ENCODE data around the gene BICDL1. TPM values are rescaled to one million over a fixed set of nuclear protein-coding genes. Genes with fewer than 3 reads are reported as not detected.

The BICDL1 gene
- total RNA-seq, 2 donors from 2014 or later = 6.6 to 9.1 TPM

- ATAC-seq = peak; percentile 41
- intact Hi-C loops (cut with DNase I, micrococcal nuclease) = no loop called here
- peak; percentile 61 to 62 for DNase-seq
Measured at GRCh38 chr12:120110550-120111501, 121.8 kb downstream of the BICDL1 start.

- intact Hi-C loops (cut with DNase I, micrococcal nuclease) = no loop called here
- ATAC-seq (no peak), DNase-seq (no peak)
Measured at GRCh38 chr12:120115066-120115465, 126.0 kb downstream of the BICDL1 start.

GRCh38 chr12:120115692-120116440 is 126.8 kb downstream of the BICDL1 start:
- ATAC-seq = peak; percentile 7
- peak; percentile 49 to 57 for DNase-seq
- intact Hi-C loops (cut with DNase I, micrococcal nuclease) = no loop called here

DNA sequence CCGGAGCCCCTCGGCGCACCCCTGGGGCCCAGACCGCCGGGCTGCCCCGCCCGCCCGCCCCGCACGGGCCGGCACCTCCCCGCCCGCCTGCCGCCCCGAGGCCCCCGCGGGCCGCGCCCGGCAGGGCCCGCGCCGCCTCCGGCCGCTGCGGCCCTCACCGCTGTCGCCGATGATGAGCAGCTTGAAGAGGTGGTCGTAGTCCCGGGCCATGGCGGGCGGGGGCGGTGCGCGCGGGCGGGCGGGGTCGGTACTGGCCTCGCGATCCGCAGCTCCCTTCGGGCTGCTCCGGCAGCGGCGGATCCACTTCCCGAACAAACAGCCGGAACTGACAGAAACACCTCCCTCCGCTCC is 127.4 kb downstream of the BICDL1 start, which contains the start of gene RAB35:
Gene RAB35, minus strand, starts transcription at position 313 of the 351 bp plus-strand sequence. Its CDS starts 103 bp downstream, at position 210.
- ATAC-seq = no peak
- intact Hi-C loops (cut with DNase I, micrococcal nuclease) = no loop called here
- no peak for DNase-seq

- DNase-seq (peak; percentile 96), ATAC-seq (peak; percentile 89)
- intact Hi-C loops (cut with DNase I, micrococcal nuclease) = no loop called here
Measured at GRCh38 chr12:120116792-120117651, 128.0 kb downstream of the BICDL1 start.

- intact Hi-C loops (cut with DNase I, micrococcal nuclease) = no loop called here
- ATAC-seq (no peak), DNase-seq (no peak)
Measured at GRCh38 chr12:120117961-120118320, 128.9 kb downstream of the BICDL1 start.

- ATAC-seq = no peak
- DNase-seq = no peak
- intact Hi-C loops (cut with DNase I, micrococcal nuclease) = no loop called here
Measured at GRCh38 chr12:120118321-120119061, 129.5 kb downstream of the BICDL1 start.

GRCh38 chr12:120119271-120119973 is 130.4 kb downstream of the BICDL1 start:
- DNase-seq = no peak
- intact Hi-C loops (cut with DNase I, micrococcal nuclease) = no loop called here
- ATAC-seq = no peak

DNA sequence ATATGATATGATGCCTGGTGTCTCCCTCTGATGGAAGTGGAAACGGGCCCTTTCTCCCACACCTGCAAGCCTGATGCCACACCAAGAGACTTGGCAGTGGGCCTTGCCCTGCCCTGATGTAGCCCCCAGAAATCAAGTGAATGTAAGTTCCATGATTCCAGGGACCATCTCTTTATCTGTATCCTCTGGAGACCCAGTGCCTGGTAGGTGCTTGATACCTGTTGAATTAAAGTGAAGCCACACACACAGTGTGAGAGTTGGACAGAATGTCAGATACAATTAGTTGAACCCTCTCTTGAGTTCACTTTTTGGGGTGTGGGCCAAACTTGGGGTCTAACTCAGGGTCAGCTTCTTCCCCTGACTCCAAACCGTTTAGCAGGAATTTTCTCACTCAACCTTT is 132.3 kb downstream of the BICDL1 start:
- intact Hi-C loops (cut with DNase I, micrococcal nuclease) = no loop called here
- no peak for DNase-seq
- no peak for ATAC-seq

GRCh38 chr12:120121766-120122293 is 132.8 kb downstream of the BICDL1 start:
- intact Hi-C loops (cut with DNase I, micrococcal nuclease) = no loop called here
- DNase-seq (no peak), ATAC-seq (no peak)

DNA sequence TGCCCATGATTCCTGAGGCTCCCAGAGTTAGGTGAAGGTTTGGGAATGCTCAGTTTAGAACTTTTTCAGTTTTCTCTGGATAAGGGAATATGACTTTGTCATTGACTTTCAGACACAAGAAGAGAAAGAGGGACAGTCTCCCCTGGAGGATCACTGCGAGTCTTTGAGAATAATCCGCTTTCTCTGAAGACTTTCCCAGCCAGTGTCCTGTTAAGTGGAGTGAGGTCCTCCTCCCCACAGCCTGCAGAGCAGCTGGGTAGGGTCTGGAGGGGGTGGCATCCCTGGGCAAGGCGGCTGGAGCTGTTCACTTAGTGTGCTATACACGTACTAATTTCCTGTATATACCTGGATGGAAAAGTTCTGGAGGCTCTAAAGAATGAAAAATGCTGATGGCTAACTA is 136.0 kb downstream of the BICDL1 start:
- intact Hi-C loops (cut with DNase I, micrococcal nuclease) = no loop called here
- no peak for ATAC-seq

GRCh38 chr12:120125792-120126634 is 137.0 kb downstream of the BICDL1 start:
- ATAC-seq = no peak
- no peak for DNase-seq
- intact Hi-C loops (cut with DNase I, micrococcal nuclease) = no loop called here

More for the DNA sequence above, 136.0 kb downstream of the BICDL1 start:
- no peak for DNase-seq

- intact Hi-C loops (cut with DNase I, micrococcal nuclease) = no loop called here
- ATAC-seq (peak; percentile 12), DNase-seq (peak in 1 of 2 donors; percentile 52)
Measured at GRCh38 chr12:120126635-120127005, 137.6 kb downstream of the BICDL1 start.

DNA sequence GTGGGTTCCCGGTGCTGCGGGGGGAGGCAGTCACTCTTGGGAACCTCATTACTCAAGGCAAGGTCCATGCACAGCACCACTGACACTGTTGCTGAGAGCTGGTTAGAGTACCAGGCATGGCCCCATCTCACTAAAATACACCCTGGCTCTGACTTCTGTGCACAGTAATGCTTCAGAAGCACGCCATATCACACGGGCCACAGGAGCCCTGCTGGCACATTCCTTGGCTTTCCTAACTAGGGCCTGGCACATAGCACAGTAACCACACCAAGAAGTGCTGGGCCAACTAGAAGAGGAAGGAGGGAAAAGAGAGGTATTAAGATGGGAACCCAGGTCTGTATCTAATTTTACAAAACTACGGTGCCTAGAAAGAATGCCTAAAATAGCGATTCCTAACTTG is 141.0 kb downstream of the BICDL1 start:
- no peak for ATAC-seq
- intact Hi-C loops (cut with DNase I, micrococcal nuclease) = no loop called here
- no peak for DNase-seq

DNA sequence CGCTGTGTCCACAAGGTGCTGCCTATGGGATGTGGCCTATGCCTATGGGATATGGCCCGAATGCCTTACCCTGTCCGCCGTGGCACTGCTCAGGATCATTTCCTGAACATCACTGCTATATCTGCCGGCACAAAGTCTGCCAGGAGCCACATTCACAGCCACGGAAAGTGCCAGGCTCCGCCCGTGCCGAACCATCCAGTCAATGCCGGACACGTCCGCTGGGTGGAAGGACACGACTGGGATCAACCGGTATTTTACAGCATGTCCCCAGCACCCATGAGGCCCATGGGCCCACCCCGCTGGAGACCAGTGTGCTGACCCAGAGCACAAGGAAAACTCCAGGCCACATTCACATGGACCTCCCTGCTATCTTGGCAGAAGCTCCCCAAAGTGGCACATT is 142.1 kb downstream of the BICDL1 start:
- intact Hi-C loops (cut with DNase I, micrococcal nuclease) = no loop called here
- no peak for ATAC-seq
- no peak for DNase-seq

- intact Hi-C loops (cut with DNase I, micrococcal nuclease) = no loop called here
- DNase-seq (no peak), ATAC-seq (no peak)
Measured at GRCh38 chr12:120132054-120132836, 143.2 kb downstream of the BICDL1 start.

All from left colon (tissue), 2 donors.